IPS-18a (cell line): Measurements from ENCODE around the gene ACYP1.

Experiments
- H3K27ac ChIP-seq: one replicate; pipeline ENCODE4 v1.5.1; 2013; ENCODE audit warnings: low read length
- H3K27me3 ChIP-seq: one replicate; pipeline ENCODE4 v1.6.1; 2013; ENCODE audit warnings: mild to moderate bottlenecking, low read length; ENCODE audit not compliant: control insufficient read depth, insufficient read depth
- H3K36me3 ChIP-seq: one replicate; pipeline ENCODE4 v1.6.1; 2013; ENCODE audit warnings: low read depth, low read length; ENCODE audit not compliant: control insufficient read depth
- H3K4me1 ChIP-seq: one replicate; pipeline ENCODE4 v1.6.1; 2013; ENCODE audit warnings: low read depth, low read length; ENCODE audit not compliant: control insufficient read depth
- H3K4me3 ChIP-seq: one replicate; pipeline ENCODE4 v1.5.1; 2013; ENCODE audit warnings: low read length
- H3K9ac ChIP-seq: one replicate; pipeline ENCODE4 v1.6.1; 2013; ENCODE audit warnings: mild to moderate bottlenecking, low read length, moderate library complexity
- H3K9me3 ChIP-seq: one replicate; pipeline ENCODE4 v1.6.1; 2013; ENCODE audit warnings: low read depth, low read length; ENCODE audit not compliant: control insufficient read depth

ACYP1 gene

GRCh38 chr14:75063491-75064204 lies at the start of gene ACYP1:
ACYP1 (minus strand) TSS chr14:75064024; CDS start chr14:75063553, 471 bp downstream.
- Histone ChIP-seq H3K9ac (peak within 1 kb of the TSS; percentile 58), H3K4me1 (no peaks in the 10 kb centered on the region), H3K9me3 (no peaks in the 10 kb centered on the region), H3K36me3 (peaks cover 7% of the 10 kb centered on the region), H3K4me3 (peak within 1 kb of the TSS; percentile 81), H3K27me3 (no peaks in the 10 kb centered on the region), H3K27ac (no peak within 1 kb of the TSS)

- Histone ChIP-seq H3K4me3 (no peak overlapping the region), H3K4me1 (no peaks in the 10 kb centered on the region), H3K27me3 (no peaks in the 10 kb centered on the region), H3K36me3 (peaks cover 71% of the 10 kb centered on the region), H3K27ac (no peak overlapping the region), H3K9me3 (no peaks in the 10 kb centered on the region), H3K9ac (no peak overlapping the region)
These were observed 46.1 kb upstream of the ACYP1 start for GRCh38 chr14:75109877-75110276.

DNA sequence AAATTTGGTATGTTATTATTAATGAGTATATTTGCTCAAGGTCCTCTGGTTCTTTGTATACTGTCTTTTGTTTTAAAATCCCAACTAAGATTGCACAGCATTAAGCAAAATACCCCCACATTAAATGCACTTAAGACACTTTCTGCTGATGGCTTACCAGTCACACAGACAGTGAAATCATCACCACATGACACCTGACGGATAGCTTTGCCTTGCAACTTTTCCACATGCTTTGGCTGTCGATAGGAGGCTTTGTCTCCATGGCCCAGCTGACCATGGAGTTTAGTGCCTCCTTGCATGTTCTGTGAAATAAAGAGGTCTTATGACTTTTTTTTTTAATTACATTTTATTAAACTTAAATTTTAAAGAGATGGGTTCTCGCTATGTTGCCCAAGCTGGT lies 43.4 kb upstream of the ACYP1 start:
- Histone ChIP-seq H3K36me3 (peaks cover 55% of the 10 kb centered on the region), H3K4me1 (no peaks in the 10 kb centered on the region), H3K27me3 (no peaks in the 10 kb centered on the region)

DNA sequence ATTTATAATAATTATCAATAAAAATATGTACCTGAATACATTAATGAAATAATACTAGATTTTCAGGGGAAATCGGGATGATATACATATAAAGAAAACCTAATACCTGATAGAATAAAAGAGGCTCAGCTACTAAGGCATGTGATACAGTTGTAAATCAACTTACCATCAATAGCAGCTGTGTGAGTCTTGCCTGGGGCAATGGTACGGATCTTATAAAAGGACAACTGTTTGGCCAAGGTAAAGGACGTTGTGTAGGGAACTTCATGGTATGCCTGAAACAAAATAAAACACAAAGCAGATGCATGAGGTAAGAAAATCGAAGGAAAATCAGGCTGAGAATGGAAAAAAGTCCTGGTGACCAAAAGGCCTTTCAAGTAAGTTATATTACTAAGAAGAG lies 37.7 kb upstream of the ACYP1 start:
- no peak overlapping the region for H3K9ac ChIP-seq
- H3K36me3 ChIP-seq = peaks cover 63% of the 10 kb centered on the region
- no peaks in the 10 kb centered on the region for H3K4me1 ChIP-seq
- no peaks in the 10 kb centered on the region for H3K27me3 ChIP-seq
- no peak overlapping the region for H3K4me3 ChIP-seq
- H3K9me3 ChIP-seq = no peaks in the 10 kb centered on the region
- H3K27ac ChIP-seq = no peak overlapping the region

More for the DNA sequence above, 43.4 kb upstream of the ACYP1 start:
- Histone ChIP-seq H3K9me3 (no peaks in the 10 kb centered on the region), H3K9ac (no peak overlapping the region), H3K4me3 (no peak overlapping the region), H3K27ac (no peak overlapping the region)

- no peak overlapping the region for H3K9ac ChIP-seq
- no peaks in the 10 kb centered on the region for H3K27me3 ChIP-seq
- no peak overlapping the region for H3K4me3 ChIP-seq
- no peaks in the 10 kb centered on the region for H3K4me1 ChIP-seq
- no peak overlapping the region for H3K27ac ChIP-seq
- H3K36me3 ChIP-seq = peaks cover 71% of the 10 kb centered on the region
- H3K9me3 ChIP-seq = no peaks in the 10 kb centered on the region
These were observed 34.9 kb upstream of the ACYP1 start for GRCh38 chr14:75098682-75099081.

GRCh38 chr14:75098212-75098611 lies 34.4 kb upstream of the ACYP1 start:
- H3K4me1 ChIP-seq = no peaks in the 10 kb centered on the region
- no peaks in the 10 kb centered on the region for H3K9me3 ChIP-seq
- H3K27me3 ChIP-seq = no peaks in the 10 kb centered on the region
- peaks cover 67% of the 10 kb centered on the region for H3K36me3 ChIP-seq
- no peak overlapping the region for H3K4me3 ChIP-seq
- H3K27ac ChIP-seq = no peak overlapping the region
- no peak overlapping the region for H3K9ac ChIP-seq

DNA sequence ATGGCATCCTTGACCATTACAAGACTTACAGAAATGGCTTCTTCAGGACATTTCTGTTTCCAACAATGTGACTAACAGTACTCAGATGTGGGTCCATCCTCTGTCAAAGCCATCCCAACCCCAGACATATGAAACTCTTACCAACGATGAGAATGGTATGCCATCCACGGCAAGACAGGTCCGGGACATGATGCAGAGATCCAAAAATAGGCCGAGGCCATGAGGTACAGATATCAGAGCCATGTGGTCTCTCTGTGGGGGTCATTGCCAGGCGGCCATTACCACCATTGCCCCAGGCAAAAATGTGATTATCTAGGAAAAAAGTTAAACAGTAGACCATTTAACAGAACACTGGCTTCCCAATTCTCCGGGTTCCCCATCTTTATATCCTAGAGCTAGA lies 33.1 kb upstream of the ACYP1 start:
- no peaks in the 10 kb centered on the region for H3K27me3 ChIP-seq
- H3K4me1 ChIP-seq = no peaks in the 10 kb centered on the region
- H3K9ac ChIP-seq = no peak overlapping the region

DNA sequence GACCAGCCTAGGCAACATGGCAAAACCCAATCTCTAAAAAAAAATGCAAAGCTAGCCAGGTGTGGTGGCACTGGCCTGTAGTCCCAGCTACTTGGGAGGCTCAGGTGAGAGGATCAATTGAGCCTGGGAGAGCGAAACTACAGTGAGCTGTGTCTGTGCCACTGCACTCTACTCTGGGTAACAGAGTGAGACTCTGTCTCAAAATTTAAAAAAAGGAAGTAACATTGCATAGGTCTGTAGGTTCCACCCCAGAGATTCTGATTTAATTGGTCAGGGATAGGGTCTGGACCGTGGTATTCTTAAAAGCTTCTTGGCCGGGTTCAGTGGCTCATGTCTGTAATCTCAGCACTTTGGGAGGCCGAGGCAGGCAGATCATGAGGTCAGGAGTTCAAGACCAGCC lies 31.9 kb upstream of the ACYP1 start:
- Histone ChIP-seq H3K27ac (no peak overlapping the region), H3K9ac (no peak overlapping the region), H3K4me3 (no peak overlapping the region), H3K9me3 (no peaks in the 10 kb centered on the region), H3K4me1 (no peaks in the 10 kb centered on the region), H3K27me3 (no peaks in the 10 kb centered on the region), H3K36me3 (peaks cover 59% of the 10 kb centered on the region)

More for the DNA sequence above, 33.1 kb upstream of the ACYP1 start:
- no peaks in the 10 kb centered on the region for H3K9me3 ChIP-seq
- H3K27ac ChIP-seq = no peak overlapping the region
- peaks cover 67% of the 10 kb centered on the region for H3K36me3 ChIP-seq
- no peak overlapping the region for H3K4me3 ChIP-seq

DNA sequence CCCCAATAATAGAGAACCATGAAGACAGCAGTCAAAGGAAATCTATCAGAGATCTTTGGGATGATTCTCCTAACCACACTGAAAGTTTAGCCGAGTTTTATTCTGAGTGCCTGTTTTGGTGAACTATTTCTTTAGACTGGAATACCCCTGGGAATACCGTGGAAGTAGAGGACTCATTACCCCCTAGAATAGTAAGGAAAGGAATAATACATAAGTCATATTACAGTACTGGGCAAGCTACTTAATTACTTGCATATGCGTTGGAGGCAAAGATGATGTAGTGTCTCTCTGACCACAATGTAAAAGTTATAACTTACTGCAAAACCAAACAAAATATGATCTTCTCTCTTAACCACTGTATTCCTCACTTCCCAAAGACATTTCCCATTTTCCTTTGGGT lies 31.1 kb upstream of the ACYP1 start:
- Histone ChIP-seq H3K27me3 (no peaks in the 10 kb centered on the region), H3K4me1 (no peaks in the 10 kb centered on the region), H3K9me3 (no peaks in the 10 kb centered on the region), H3K9ac (no peak overlapping the region), H3K27ac (no peak overlapping the region), H3K4me3 (no peak overlapping the region), H3K36me3 (peaks cover 59% of the 10 kb centered on the region)

DNA sequence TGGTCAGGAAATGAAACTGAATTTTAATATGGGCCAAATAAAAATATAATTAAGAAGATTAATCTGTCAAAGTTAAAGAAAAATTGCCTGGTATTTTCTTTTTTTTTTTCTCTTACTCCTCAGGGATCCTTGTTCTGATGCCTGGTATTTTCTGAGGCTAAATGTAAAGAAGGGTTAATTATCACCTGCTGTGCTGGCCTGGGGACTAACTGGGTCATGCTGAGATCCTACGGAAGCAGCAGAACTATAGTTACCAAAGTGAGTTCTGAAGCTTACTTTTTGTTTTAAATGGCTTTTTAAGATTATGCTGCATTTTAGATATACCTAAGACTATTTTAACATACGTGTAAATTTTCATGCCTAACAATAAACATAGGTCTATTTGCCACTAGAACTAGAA lies 28.9 kb upstream of the ACYP1 start:
- Histone ChIP-seq H3K36me3 (peaks cover 51% of the 10 kb centered on the region), H3K27ac (no peak overlapping the region), H3K9me3 (no peaks in the 10 kb centered on the region), H3K9ac (no peak overlapping the region), H3K4me3 (peak overlapping the region; percentile 8), H3K4me1 (no peaks in the 10 kb centered on the region), H3K27me3 (no peaks in the 10 kb centered on the region)

DNA sequence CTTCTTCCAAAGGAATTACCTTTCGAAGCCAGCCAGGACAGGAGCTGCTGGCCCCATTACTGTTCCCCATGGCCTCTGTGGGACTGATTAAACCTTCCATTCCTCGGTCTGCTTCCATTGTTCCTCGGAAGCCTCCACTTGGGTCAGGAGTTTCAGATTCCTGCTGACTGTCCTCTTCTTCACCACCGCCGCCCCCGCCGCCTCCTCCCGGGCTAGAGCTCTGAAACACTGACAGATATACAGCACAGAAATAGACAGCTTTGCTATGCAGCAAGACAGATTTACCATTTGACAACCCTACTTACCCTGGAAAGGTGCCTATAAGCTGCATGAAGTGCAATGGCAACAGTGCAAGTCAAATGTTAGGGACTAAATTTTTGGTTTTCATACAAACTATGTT lies 27.4 kb upstream of the ACYP1 start:
- Histone ChIP-seq H3K27ac (no peak overlapping the region), H3K4me3 (no peak overlapping the region), H3K9me3 (no peaks in the 10 kb centered on the region), H3K27me3 (no peaks in the 10 kb centered on the region), H3K9ac (no peak overlapping the region), H3K4me1 (no peaks in the 10 kb centered on the region), H3K36me3 (peaks cover 51% of the 10 kb centered on the region)

DNA sequence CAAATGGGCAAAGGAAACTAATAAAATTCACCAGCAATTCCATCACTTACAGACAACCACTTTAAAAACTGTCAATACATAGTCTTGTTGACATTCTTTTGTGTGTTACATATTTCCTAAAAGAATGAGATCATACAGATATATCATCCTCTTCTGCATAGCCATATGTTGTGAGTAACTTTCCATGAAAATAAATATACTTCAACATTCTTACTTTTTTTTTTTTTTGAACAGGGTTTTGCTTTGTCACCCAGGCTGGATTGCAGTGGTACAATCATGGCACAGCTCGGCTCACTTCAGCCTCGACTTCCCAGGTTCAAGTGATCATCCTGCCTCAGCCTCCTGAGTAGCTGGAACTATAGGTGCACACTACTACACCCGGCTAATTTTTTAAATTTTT lies 26.5 kb upstream of the ACYP1 start:
- H3K27me3 ChIP-seq = no peaks in the 10 kb centered on the region
- no peaks in the 10 kb centered on the region for H3K4me1 ChIP-seq
- peaks cover 49% of the 10 kb centered on the region for H3K36me3 ChIP-seq
- no peak overlapping the region for H3K4me3 ChIP-seq
- H3K9ac ChIP-seq = no peak overlapping the region
- H3K27ac ChIP-seq = no peak overlapping the region
- H3K9me3 ChIP-seq = no peaks in the 10 kb centered on the region
